K562 (cell line): ENCODE data around the gene ISYNA1. TPM values are rescaled to one million over a fixed set of nuclear protein-coding genes. Genes with fewer than 3 reads are reported as not detected.
A peak's percentile ranks its signal among the peaks of the same experiment; 100 is the strongest.

Experiments
- MAFK ChIP-seq: IDR thresholded peaks from 2 replicates; pipeline ENCODE4 v1.6.1; 2011; ENCODE audit warnings: low read length, improper control_type of control experiment
- NFIX ChIP-seq: fragments of 250-450 bp; sonication (Bioruptor Pico); IDR thresholded peaks from 2 replicates; pipeline ENCODE4 v1.4.0; 2020; ENCODE audit warnings: low read depth, mild to moderate bottlenecking, moderate library complexity
- PREB ChIP-seq: sonication (generic); formaldehyde crosslinking; IDR thresholded peaks from 2 replicates; pipeline ENCODE4 v1.8.1; 2023; ENCODE audit warnings: mild to moderate bottlenecking, missing genetic modification reagents
- PTTG1 ChIP-seq: fragments of 450-650 bp; IDR thresholded peaks from 2 replicates; pipeline ENCODE4 v1.6.1; 2016; ENCODE audit warnings: low read depth, mild to moderate bottlenecking, missing genetic modification characterization, missing compliant biosample characterization
- SMARCA4 ChIP-seq: fragments of 450-650 bp; IDR thresholded peaks from 2 replicates; pipeline ENCODE4 v1.6.1; 2016
- SMARCC2 ChIP-seq: fragments of 450-650 bp; IDR thresholded peaks from 2 replicates; pipeline ENCODE4 v1.6.1; 2017; ENCODE audit warnings: antibody characterized with exemption, moderate library complexity, mild to moderate bottlenecking, low read depth
- YBX1 ChIP-seq: fragments of 450-650 bp; IDR thresholded peaks from 2 replicates; pipeline ENCODE4 v1.7.1; 2016; ENCODE audit warnings: mild to moderate bottlenecking
- ZBTB2 ChIP-seq: fragments of 450-650 bp; IDR thresholded peaks from 2 replicates; pipeline ENCODE4 v1.6.1; 2016; ENCODE audit warnings: antibody characterized with exemption
- ZNF175 ChIP-seq: fragments of 200-800 bp; sonication (Bioruptor generic); IDR thresholded peaks from 2 replicates; pipeline ENCODE4 v1.6.1; 2016; ENCODE audit warnings: low read depth, mild to moderate bottlenecking, missing genetic modification characterization, missing compliant biosample characterization
- ZNF184 ChIP-seq: sonication (generic); formaldehyde crosslinking; IDR thresholded peaks from 2 replicates; pipeline ENCODE4 v1.5.0; 2020; ENCODE audit warnings: missing genetic modification reagents
- ZNF274 ChIP-seq: IDR thresholded peaks from 2 replicates; pipeline ENCODE4 v1.6.1; 2011; ENCODE audit warnings: low read depth, mild to moderate bottlenecking, low read length, moderate library complexity, borderline replicate concordance
- ZNF76 ChIP-seq: fragments of 250-450 bp; sonication (Bioruptor Pico); IDR thresholded peaks from 2 replicates; pipeline ENCODE4 v1.4.0; 2020; ENCODE audit warnings: mild to moderate bottlenecking, moderate library complexity, borderline replicate concordance
- polyA plus RNA-seq, 8 experiments: library from polyadenylated mRNA; depleted of rRNA in 4 of 8; stranded (reverse) in 5 of 8; unstranded in 3 of 8; fragments of >200 nt; fragmentation: Nextera tagmentation in 2 of 8; fragmentation: Illumina TruSeq in 1 of 8; extraction: Ambion mirVana in 2 of 8; extraction: Trizol in 1 of 8; gene quantifications; 2 replicates each; pipeline versions ENCODE4 v1.2.1 to v1.2.3, GENCODE V29; 2011 to 2014; ENCODE audit warnings: inconsistent platforms in 1 of 8, missing spikeins in 1 of 8
- total RNA-seq, 7 experiments: library from RNA; depleted of rRNA in 6 of 7; stranded (reverse); fragments of >200 nt in 6 of 7; fragmentation: Illumina TruSeq in 2 of 7; extraction: Trizol in 2 of 7; gene quantifications; 2 replicates each; pipeline versions ENCODE4 v1.2.1 to v1.2.3, GENCODE V29; 2011 to 2021; ENCODE audit warnings: low replicate concordance in 1 of 7
- TF ChIP-seq, protein P1 (sequence below), 2 experiments: IDR thresholded peaks; 2 replicates each; pipeline ENCODE4 v1.6.1; 2012; ENCODE audit warnings: improper control_type of control experiment in 2 of 2, low read depth in 2 of 2, low read length in 2 of 2, borderline replicate concordance in 1 of 2
- TF ChIP-seq, protein P2 (sequence below): fragments of 450-650 bp; formaldehyde crosslinking; IDR thresholded peaks from 2 replicates; pipeline ENCODE4 v1.4.0; 2020; ENCODE audit warnings: mild to moderate bottlenecking, moderate library complexity
- TF ChIP-seq, protein P3 (sequence below): sonication (generic); formaldehyde crosslinking; IDR thresholded peaks from 2 replicates; pipeline ENCODE4 v1.8.1; 2023; ENCODE audit warnings: missing genetic modification reagents, mild to moderate bottlenecking, borderline replicate concordance
- TF ChIP-seq, protein P4 (sequence below): fragments of 250-450 bp; sonication (Bioruptor Pico); IDR thresholded peaks from 2 replicates; pipeline ENCODE4 v1.9.0; 2021; ENCODE audit warnings: mild to moderate bottlenecking

ISYNA1 gene
- total and polyA plus RNA-seq, 9 of the 15 experiments (the other 6 are each of a cell fraction or from before 2014, with no cell fraction given) = 21.8 to 460 (median 93.2) TPM

DNA sequence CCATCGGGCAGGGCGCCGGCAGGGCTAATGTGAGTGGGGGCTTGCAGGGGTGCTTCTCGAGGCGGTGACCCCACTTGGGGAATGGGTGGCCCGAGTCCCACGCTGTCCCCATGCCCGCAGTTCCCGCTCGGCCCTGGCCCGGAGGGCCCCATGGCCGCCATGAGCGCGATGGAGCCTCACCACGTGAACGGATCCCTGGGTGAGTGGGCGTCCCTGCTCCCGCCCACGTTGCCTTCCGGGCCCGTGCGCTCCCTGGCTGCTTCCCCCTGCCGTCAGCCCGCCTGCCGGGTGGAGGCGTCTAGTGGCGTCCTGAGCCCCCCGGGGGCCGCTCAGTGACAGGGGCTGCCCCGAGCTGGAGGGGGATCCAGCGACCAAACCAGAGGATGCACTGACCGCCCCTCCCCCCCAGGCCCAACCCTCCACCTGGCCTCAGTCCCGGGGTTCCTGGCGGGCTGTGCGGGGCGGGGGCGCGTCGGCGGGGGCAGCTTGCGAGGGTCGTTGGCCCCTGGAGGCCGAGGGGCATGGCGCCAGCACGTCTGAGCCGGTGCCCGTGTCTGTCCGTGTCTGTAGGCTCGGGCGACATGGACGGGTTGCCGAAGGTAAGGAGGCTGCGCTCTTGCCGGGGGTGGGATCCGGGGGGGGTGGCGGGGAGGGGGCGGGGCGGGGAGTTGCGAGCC, 4.8 kb downstream of the ISYNA1 start (continued):
- TF ChIP-seq PTTG1 (tag) = no peak
- 0 out of 2 replicates have a peak, but pooled peaks have one; percentile 23 for TF ChIP-seq ZBTB2
- TF ChIP-seq SMARCA4 = no peak
- TF ChIP-seq, protein P1, sequence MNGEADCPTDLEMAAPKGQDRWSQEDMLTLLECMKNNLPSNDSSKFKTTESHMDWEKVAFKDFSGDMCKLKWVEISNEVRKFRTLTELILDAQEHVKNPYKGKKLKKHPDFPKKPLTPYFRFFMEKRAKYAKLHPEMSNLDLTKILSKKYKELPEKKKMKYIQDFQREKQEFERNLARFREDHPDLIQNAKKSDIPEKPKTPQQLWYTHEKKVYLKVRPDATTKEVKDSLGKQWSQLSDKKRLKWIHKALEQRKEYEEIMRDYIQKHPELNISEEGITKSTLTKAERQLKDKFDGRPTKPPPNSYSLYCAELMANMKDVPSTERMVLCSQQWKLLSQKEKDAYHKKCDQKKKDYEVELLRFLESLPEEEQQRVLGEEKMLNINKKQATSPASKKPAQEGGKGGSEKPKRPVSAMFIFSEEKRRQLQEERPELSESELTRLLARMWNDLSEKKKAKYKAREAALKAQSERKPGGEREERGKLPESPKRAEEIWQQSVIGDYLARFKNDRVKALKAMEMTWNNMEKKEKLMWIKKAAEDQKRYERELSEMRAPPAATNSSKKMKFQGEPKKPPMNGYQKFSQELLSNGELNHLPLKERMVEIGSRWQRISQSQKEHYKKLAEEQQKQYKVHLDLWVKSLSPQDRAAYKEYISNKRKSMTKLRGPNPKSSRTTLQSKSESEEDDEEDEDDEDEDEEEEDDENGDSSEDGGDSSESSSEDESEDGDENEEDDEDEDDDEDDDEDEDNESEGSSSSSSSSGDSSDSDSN (IDR thresholded peaks at IDR 0.05; ENCODE audit: borderline replicate concordance in 1 of 2, low read depth in 2 of 2, low read length in 2 of 2) = peak in 1 of 2 experiments; percentile 29; a peak in 1 of 4 replicates
- no peak; the same call in 1 of the 2 replicates for TF ChIP-seq ZNF175 (CRISPR knock-in tag)
- TF ChIP-seq, protein P2, sequence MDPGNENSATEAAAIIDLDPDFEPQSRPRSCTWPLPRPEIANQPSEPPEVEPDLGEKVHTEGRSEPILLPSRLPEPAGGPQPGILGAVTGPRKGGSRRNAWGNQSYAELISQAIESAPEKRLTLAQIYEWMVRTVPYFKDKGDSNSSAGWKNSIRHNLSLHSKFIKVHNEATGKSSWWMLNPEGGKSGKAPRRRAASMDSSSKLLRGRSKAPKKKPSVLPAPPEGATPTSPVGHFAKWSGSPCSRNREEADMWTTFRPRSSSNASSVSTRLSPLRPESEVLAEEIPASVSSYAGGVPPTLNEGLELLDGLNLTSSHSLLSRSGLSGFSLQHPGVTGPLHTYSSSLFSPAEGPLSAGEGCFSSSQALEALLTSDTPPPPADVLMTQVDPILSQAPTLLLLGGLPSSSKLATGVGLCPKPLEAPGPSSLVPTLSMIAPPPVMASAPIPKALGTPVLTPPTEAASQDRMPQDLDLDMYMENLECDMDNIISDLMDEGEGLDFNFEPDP = no peak
- no peak for TF ChIP-seq ZNF274
- TF ChIP-seq ZNF76 (CRISPR knock-in tag) = no peak
- no peak for TF ChIP-seq YBX1
- no peak for TF ChIP-seq MAFK
- no peak for TF ChIP-seq PREB
- TF ChIP-seq SMARCC2 = no peak
- TF ChIP-seq NFIX (CRISPR knock-in tag) = no peak
- TF ChIP-seq, protein P3, sequence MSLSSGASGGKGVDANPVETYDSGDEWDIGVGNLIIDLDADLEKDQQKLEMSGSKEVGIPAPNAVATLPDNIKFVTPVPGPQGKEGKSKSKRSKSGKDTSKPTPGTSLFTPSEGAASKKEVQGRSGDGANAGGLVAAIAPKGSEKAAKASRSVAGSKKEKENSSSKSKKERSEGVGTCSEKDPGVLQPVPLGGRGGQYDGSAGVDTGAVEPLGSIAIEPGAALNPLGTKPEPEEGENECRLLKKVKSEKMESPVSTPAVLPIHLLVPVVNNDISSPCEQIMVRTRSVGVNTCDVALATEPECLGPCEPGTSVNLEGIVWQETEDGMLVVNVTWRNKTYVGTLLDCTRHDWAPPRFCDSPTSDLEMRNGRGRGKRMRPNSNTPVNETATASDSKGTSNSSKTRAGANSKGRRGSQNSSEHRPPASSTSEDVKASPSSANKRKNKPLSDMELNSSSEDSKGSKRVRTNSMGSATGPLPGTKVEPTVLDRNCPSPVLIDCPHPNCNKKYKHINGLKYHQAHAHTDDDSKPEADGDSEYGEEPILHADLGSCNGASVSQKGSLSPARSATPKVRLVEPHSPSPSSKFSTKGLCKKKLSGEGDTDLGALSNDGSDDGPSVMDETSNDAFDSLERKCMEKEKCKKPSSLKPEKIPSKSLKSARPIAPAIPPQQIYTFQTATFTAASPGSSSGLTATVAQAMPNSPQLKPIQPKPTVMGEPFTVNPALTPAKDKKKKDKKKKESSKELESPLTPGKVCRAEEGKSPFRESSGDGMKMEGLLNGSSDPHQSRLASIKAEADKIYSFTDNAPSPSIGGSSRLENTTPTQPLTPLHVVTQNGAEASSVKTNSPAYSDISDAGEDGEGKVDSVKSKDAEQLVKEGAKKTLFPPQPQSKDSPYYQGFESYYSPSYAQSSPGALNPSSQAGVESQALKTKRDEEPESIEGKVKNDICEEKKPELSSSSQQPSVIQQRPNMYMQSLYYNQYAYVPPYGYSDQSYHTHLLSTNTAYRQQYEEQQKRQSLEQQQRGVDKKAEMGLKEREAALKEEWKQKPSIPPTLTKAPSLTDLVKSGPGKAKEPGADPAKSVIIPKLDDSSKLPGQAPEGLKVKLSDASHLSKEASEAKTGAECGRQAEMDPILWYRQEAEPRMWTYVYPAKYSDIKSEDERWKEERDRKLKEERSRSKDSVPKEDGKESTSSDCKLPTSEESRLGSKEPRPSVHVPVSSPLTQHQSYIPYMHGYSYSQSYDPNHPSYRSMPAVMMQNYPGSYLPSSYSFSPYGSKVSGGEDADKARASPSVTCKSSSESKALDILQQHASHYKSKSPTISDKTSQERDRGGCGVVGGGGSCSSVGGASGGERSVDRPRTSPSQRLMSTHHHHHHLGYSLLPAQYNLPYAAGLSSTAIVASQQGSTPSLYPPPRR (CRISPR knock-in tag) = no peak
- TF ChIP-seq, protein P4, sequence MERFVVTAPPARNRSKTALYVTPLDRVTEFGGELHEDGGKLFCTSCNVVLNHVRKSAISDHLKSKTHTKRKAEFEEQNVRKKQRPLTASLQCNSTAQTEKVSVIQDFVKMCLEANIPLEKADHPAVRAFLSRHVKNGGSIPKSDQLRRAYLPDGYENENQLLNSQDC = no peak
- no peak for TF ChIP-seq ZNF184 (CRISPR knock-in tag)
